Thoracic aorta (tissue), 2 donors: Measurements from ENCODE around the gene SEC23IP. TPM values are rescaled to one million over a fixed set of nuclear protein-coding genes. Genes with fewer than 3 reads are reported as not detected.

Source experiments
- ATAC-seq: fragments of 150-250 bp; one replicate; pipeline ENCODE4 v1.8.0; 2017; ENCODE audit warnings: low read depth; ENCODE audit not compliant: insufficient number of reproducible peaks, low FRiP score
- DNase-seq: peaks from one replicate; pipeline ENCODE4 v3.0.0-alpha.2; 2020; ENCODE audit warnings: low spot score
- H3K27ac ChIP-seq, 2 donors: fragments of 200-600 bp; sonication (generic); 1 replicate in 1 of 2; 2 replicates in 1 of 2; pipeline ENCODE4 v1.5.1; 2016; ENCODE audit warnings: mild to moderate bottlenecking in 2 of 2, moderate library complexity in 2 of 2
- H3K27me3 ChIP-seq: fragments of 200-600 bp; sonication (generic); replicated peaks from 2 replicates; pipeline ENCODE4 v1.6.0; 2016; ENCODE audit warnings: mild to moderate bottlenecking; ENCODE audit not compliant: insufficient read depth
- H3K36me3 ChIP-seq: fragments of 200-600 bp; sonication (generic); one replicate; pipeline ENCODE4 v1.5.1; 2016
- H3K4me1 ChIP-seq, 2 donors: fragments of 200-600 bp; sonication (generic); 1 replicate in 1 of 2; 2 replicates in 1 of 2; pipeline versions ENCODE4 v1.5.1 to v1.6.0; 2016; ENCODE audit warnings: low read depth in 2 of 2, mild to moderate bottlenecking in 1 of 2; ENCODE audit not compliant: control insufficient read depth in 1 of 2
- H3K4me3 ChIP-seq: fragments of 200-600 bp; sonication (generic); 2 replicates; pipeline ENCODE4 v1.5.1; 2016; ENCODE audit warnings: mild to moderate bottlenecking
- H3K9me3 ChIP-seq: fragments of 200-600 bp; sonication (generic); 2 replicates; pipeline ENCODE4 v1.5.1; 2016
- total RNA-seq, 2 donors: library from RNA; depleted of rRNA; stranded (reverse); fragments of >200 nt; gene quantifications; one replicate each; pipeline versions ENCODE4 v1.1.0 to v1.2.3, GENCODE V29; 2016
- TF ChIP-seq, protein P1 (sequence below): fragments of 200-600 bp; sonication (generic); IDR thresholded peaks from one replicate; pipeline ENCODE4 v1.5.1; 2019; ENCODE audit warnings: antibody characterized with exemption

SEC23IP gene
- total RNA-seq, 2 donors from 2014 or later, result 17.9 to 20.9 TPM

DNA sequence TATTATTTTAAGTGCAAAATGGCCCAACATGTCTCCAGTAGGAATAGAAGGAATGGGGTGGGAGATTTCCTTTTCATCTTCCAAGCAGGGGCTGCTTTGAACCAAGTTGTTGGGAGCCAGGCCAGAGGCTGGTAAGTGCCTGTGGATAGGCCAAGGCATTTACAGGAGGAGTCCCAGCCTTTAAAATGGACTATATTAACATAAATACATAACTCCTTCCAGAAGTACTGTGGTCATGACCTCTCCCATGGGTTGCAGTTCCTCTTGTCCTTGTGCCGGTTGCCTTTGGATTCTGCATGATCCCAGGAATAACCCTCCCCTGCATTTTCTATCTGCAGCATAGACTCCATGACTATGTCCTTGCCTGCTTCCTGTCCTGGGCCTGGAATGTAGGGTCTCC is 95.8 kb downstream of the SEC23IP start:
- TF ChIP-seq, protein P1, sequence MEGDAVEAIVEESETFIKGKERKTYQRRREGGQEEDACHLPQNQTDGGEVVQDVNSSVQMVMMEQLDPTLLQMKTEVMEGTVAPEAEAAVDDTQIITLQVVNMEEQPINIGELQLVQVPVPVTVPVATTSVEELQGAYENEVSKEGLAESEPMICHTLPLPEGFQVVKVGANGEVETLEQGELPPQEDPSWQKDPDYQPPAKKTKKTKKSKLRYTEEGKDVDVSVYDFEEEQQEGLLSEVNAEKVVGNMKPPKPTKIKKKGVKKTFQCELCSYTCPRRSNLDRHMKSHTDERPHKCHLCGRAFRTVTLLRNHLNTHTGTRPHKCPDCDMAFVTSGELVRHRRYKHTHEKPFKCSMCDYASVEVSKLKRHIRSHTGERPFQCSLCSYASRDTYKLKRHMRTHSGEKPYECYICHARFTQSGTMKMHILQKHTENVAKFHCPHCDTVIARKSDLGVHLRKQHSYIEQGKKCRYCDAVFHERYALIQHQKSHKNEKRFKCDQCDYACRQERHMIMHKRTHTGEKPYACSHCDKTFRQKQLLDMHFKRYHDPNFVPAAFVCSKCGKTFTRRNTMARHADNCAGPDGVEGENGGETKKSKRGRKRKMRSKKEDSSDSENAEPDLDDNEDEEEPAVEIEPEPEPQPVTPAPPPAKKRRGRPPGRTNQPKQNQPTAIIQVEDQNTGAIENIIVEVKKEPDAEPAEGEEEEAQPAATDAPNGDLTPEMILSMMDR, result no peak
- Histone ChIP-seq H3K4me1 (no peaks in the 10 kb centered on the region), H3K4me3 (no peak overlapping the region), H3K9me3 (no peaks in the 10 kb centered on the region), H3K36me3 (no peaks in the 10 kb centered on the region), H3K27ac (no peak overlapping the region), H3K27me3 (no peaks in the 10 kb centered on the region)
- ATAC-seq (no peak), DNase-seq (no peak)

DNA sequence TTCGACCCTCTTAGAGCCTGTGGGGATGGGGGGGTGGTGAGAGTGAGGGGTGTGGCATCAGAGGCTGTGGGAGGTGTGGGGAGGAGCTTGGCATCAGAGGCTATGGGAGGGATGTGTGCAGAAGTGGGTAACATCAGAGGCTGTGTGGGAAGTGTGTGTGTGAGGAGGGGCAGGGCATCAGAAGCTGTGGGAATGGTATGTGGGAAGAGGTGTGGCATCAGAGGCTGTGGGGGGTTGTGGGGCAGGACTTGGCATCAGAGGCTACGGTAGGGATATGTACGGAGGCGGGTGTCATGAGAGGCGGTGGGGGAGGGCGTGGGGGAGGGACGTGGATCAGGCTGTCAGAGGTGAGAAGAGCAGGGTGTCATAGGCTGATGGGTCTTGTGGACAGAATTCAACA is 97.4 kb downstream of the SEC23IP start:
- H3K27me3 ChIP-seq, result no peaks in the 10 kb centered on the region
- H3K27ac ChIP-seq, result no peak overlapping the region
- no peaks in the 10 kb centered on the region for H3K36me3 ChIP-seq
- no peaks in the 10 kb centered on the region for H3K9me3 ChIP-seq
- H3K4me3 ChIP-seq, result no peak overlapping the region
- H3K4me1 ChIP-seq, result no peaks in the 10 kb centered on the region
- TF ChIP-seq, protein P1, result no peak
- DNase-seq (no peak), ATAC-seq (no peak)

DNA sequence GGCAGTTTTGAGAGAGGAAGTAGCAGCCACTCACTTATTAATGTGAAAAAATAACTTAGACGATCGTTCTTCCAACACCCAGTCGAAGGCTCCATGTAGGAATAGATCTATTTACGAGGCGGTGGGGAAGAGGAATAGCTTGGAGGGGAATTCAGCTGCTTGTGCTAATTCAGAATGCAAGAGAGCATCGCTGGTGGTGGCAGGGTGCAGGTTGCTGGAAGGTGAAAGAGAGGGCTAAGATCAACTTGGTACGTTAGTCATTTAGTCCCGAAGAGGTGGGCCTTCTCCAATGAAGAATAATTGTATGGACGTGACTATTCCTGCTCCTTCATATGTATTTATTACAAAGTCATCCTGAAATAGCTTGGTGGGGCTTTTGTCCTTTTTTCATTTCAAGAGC is 98.5 kb downstream of the SEC23IP start:
- ATAC-seq (no peak), DNase-seq (no peak)
- H3K4me1 ChIP-seq, result no peaks in the 10 kb centered on the region
- no peaks in the 10 kb centered on the region for H3K36me3 ChIP-seq
- H3K27ac ChIP-seq, result no peak overlapping the region
- H3K27me3 ChIP-seq, result no peaks in the 10 kb centered on the region
- H3K4me3 ChIP-seq, result no peak overlapping the region
- peaks cover 7% of the 10 kb centered on the region for H3K9me3 ChIP-seq
- TF ChIP-seq, protein P1, result no peak

DNA sequence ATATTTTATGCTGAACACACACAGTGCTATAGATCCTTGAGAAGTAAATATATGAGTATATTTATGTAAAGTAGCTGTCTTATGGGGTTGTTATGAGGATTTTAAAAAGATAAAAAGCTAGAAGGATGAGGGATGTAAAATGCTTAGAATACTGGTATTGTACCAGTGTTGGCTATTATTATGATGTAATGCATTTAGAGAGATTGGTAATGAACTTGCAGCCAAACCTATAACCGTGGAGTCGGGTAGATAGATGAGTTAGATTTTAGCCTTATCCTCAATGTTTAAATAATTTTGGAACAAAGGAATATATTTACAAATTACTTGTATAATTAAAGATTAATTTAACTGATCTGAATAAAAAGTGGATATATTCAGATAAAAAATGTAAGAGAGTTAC is 99.3 kb downstream of the SEC23IP start:
- DNase-seq, result no peak
- H3K36me3 ChIP-seq, result no peaks in the 10 kb centered on the region
- no peak overlapping the region for H3K27ac ChIP-seq
- ATAC-seq, result no peak
- TF ChIP-seq, protein P1, result no peak
- no peaks in the 10 kb centered on the region for H3K4me1 ChIP-seq
- H3K27me3 ChIP-seq, result no peaks in the 10 kb centered on the region
- no peak overlapping the region for H3K4me3 ChIP-seq
- H3K9me3 ChIP-seq, result peaks cover 7% of the 10 kb centered on the region

Other genes with a start within 250 kb of the SEC23IP start
- 10 to 100 TPM; 48.9 to 87.6 TPM for gene BAG3, start 241.3 kb upstream of the SEC23IP start, total RNA-seq
- 10 to 100 TPM; 17.1 to 23.7 TPM for gene INPP5F, start 166.7 kb upstream of the SEC23IP start, total RNA-seq
- gene MCMBP, start 19.9 kb upstream of the SEC23IP start, total RNA-seq, result 10 to 100 TPM; 34.8 to 59.8 TPM